PC-9 (cell line): Measurements from ENCODE around the gene ADAMTS2. TPM values are rescaled to one million over a fixed set of nuclear protein-coding genes. Genes with fewer than 3 reads are reported as not detected.

ENCODE experiments used
- BruUV-seq: library from RNA; stranded (reverse); fragments of 400-500 nt; replicated peaks from 2 replicates; lab custom pipeline; 2021; lab: Mats Ljungman, UMichigan
- CTCF ChIA-PET: fragments of 300-600 bp; sonication (Branson Sonifier 250); formaldehyde crosslinking; loops from one replicate; lab custom pipeline; 2022; ENCODE audit warnings: antibody characterized with exemption; lab: Charles Lee
- POLR2A ChIA-PET: fragments of 300-600 bp; sonication (Branson Sonifier 250); formaldehyde crosslinking; loops from one replicate; lab custom pipeline; 2022; ENCODE audit warnings: antibody characterized with exemption; ENCODE audit not compliant: unreplicated experiment; lab: Charles Lee
- DNase-seq, 2 experiments: peaks; one replicate each; pipeline versions ENCODE4 v3.0.0 to v3.0.0-alpha.2; 2015 to 2022; ENCODE audit warnings: mixed read lengths in 1 of 2
- H2AFZ ChIP-seq: fragments of 200-600 bp; sonication (generic); 2 replicates; pipeline ENCODE4 v1.8.1; 2017; ENCODE audit warnings: antibody characterized with exemption
- H3F3A ChIP-seq: fragments of 200-600 bp; sonication (generic); 2 replicates; pipeline ENCODE4 v1.8.1; 2017; ENCODE audit warnings: antibody characterized with exemption, mild to moderate bottlenecking, low read depth; ENCODE audit not compliant: insufficient read depth
- H3K27ac ChIP-seq: fragments of 200-600 bp; sonication (generic); 2 replicates; pipeline ENCODE4 v1.6.1; 2016; ENCODE audit warnings: mixed run types
- H3K27me3 ChIP-seq: fragments of 200-600 bp; sonication (generic); 2 replicates; pipeline ENCODE4 v1.6.1; 2016; ENCODE audit warnings: low read depth, mixed run types; ENCODE audit not compliant: insufficient read depth
- H3K36me3 ChIP-seq: fragments of 200-600 bp; sonication (generic); 2 replicates; pipeline ENCODE4 v1.6.1; 2016; ENCODE audit warnings: low read depth, mixed run types
- H3K4me1 ChIP-seq: fragments of 200-600 bp; sonication (generic); replicated peaks from 2 replicates; pipeline ENCODE4 v1.6.1; 2016; ENCODE audit warnings: mixed run types; ENCODE audit not compliant: insufficient read depth
- H3K4me2 ChIP-seq: fragments of 200-600 bp; sonication (generic); 2 replicates; pipeline ENCODE4 v1.6.1; 2017; ENCODE audit warnings: mixed run types
- H3K4me3 ChIP-seq: fragments of 200-600 bp; sonication (generic); 2 replicates; pipeline ENCODE4 v1.6.1; 2016; ENCODE audit warnings: mixed run types
- H3K79me2 ChIP-seq: fragments of 200-600 bp; sonication (generic); 2 replicates; pipeline ENCODE4 v1.6.1; 2017; ENCODE audit warnings: low read depth, mixed run types
- H3K9me2 ChIP-seq: fragments of 200-600 bp; sonication (generic); 2 replicates; pipeline ENCODE4 v1.8.1; 2017; ENCODE audit warnings: mild to moderate bottlenecking; ENCODE audit not compliant: insufficient read depth
- H3K9me3 ChIP-seq: fragments of 200-600 bp; sonication (generic); 2 replicates; pipeline ENCODE4 v1.8.1; 2016; ENCODE audit warnings: low read depth; ENCODE audit not compliant: insufficient read depth
- H4K20me1 ChIP-seq: fragments of 200-600 bp; sonication (generic); 2 replicates; pipeline ENCODE4 v1.8.1; 2017; ENCODE audit not compliant: insufficient read depth
- CTCF ChIP-seq: fragments of 200-600 bp; sonication (generic); conservative IDR thresholded peaks from 2 replicates; pipeline ENCODE4 v1.6.1; 2017; ENCODE audit warnings: mixed run types, antibody characterized with exemption, mild to moderate bottlenecking, moderate library complexity
- EZH2 ChIP-seq: fragments of 200-600 bp; sonication (generic); IDR thresholded peaks from 2 replicates; pipeline ENCODE4 v1.8.0; 2017; ENCODE audit warnings: antibody characterized with exemption, low read depth
- intact Hi-C: fragments of 100-400 bp; cut with micrococcal nuclease; formaldehyde crosslinking; loops from one replicate; pipeline ENCODE4 v1.10.0; 2022; ENCODE audit not compliant: unreplicated experiment
- total RNA-seq: library from RNA; stranded (reverse); gene quantifications from 2 replicates; pipeline ENCODE4 v1.2.3, GENCODE V29; 2021

ADAMTS2 gene
- total RNA-seq, 1 experiment from 2014 or later, result not detected

GRCh38 chr5:179332741-179333290 lies 12.4 kb downstream of the ADAMTS2 start:
- no peak for DNase-seq
- no peak overlapping the region for H2AFZ ChIP-seq
- no peaks in the 10 kb centered on the region for H3K36me3 ChIP-seq
- no peaks in the 10 kb centered on the region for H4K20me1 ChIP-seq
- no peaks in the 10 kb centered on the region for H3F3A ChIP-seq
- no peak overlapping the region for H3K4me2 ChIP-seq
- TF ChIP-seq EZH2 (no peak), CTCF (no peak)
- no peaks in the 10 kb centered on the region for H3K79me2 ChIP-seq
- no peaks in the 10 kb centered on the region for H3K9me3 ChIP-seq
- no peaks in the 10 kb centered on the region for H3K4me1 ChIP-seq
- H3K9me2 ChIP-seq, result no peaks in the 10 kb centered on the region
- CTCF ChIA-PET, result no interaction called here
- POLR2A ChIA-PET, result no interaction called here
- peaks cover 90% of the 10 kb centered on the region for H3K27me3 ChIP-seq
- no peak overlapping the region for H3K4me3 ChIP-seq
- H3K27ac ChIP-seq, result no peak overlapping the region
- no TSS peak for BruUV-seq
- intact Hi-C loops, result no loop called here

GRCh38 chr5:179331591-179332375 lies 13.5 kb downstream of the ADAMTS2 start:
- Histone ChIP-seq H3K27me3 (peaks cover 90% of the 10 kb centered on the region), H3K9me2 (no peaks in the 10 kb centered on the region), H3F3A (no peaks in the 10 kb centered on the region), H3K36me3 (no peaks in the 10 kb centered on the region), H3K79me2 (no peaks in the 10 kb centered on the region), H3K4me3 (no peak overlapping the region), H2AFZ (no peak overlapping the region), H4K20me1 (no peaks in the 10 kb centered on the region), H3K9me3 (no peaks in the 10 kb centered on the region), H3K27ac (no peak overlapping the region), H3K4me2 (no peak overlapping the region), H3K4me1 (no peaks in the 10 kb centered on the region)
- POLR2A ChIA-PET, result no interaction called here
- no TSS peak for BruUV-seq
- CTCF ChIA-PET, result no interaction called here
- TF ChIP-seq CTCF (no peak), EZH2 (no peak)
- intact Hi-C loops, result no loop called here
- no peak for DNase-seq

DNA sequence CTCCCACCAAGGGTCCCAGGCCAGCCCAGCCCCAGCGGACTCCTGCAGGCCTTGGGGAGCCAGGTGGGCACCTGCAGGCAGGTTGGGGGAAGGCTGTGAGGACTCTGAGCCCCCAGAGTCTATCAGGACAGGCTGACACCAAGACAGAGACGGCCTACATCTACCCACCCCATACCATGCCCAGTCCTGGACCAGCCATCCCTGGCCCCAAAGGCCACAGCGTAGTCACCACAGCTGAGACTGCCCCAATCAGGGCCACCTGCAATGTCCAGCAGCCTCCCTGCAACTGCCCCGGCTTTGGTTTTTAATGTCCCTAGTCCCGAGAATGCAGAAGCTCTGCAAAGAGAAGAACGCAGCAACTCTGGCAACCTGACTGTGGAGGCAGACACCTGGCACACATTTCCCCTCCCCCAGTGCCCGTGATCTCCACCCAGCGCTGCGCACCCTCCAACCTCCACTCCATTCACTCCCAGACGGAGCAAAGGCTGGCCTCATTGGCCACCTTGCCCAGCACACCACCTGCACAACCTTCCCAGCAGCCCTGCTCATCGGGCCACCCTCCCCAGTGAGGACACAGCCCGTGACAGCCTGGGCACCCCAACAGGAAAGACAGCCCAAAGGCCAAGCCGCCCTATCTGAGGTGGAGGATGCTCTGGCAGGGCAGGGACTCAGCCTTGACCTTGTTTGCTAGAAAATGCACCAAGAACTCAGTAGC lies 14.9 kb downstream of the ADAMTS2 start:
- H3K27me3 ChIP-seq, result peaks cover 87% of the 10 kb centered on the region
- BruUV-seq, result no TSS peak
- H4K20me1 ChIP-seq, result no peaks in the 10 kb centered on the region
- CTCF ChIA-PET, result no interaction called here
- no peak overlapping the region for H2AFZ ChIP-seq
- TF ChIP-seq EZH2, result no peak
- TF ChIP-seq CTCF, result no peak
- POLR2A ChIA-PET, result interaction anchor here (0.5 kb wide), 1 partner anchor 211 kb away, joined by 3 read pairs; no protein-coding TSS in a partner anchor
- no peaks in the 10 kb centered on the region for H3K9me2 ChIP-seq
- H3K79me2 ChIP-seq, result no peaks in the 10 kb centered on the region
- H3K4me3 ChIP-seq, result no peak overlapping the region
- intact Hi-C loops, result no loop called here
- H3K36me3 ChIP-seq, result no peaks in the 10 kb centered on the region
- no peak overlapping the region for H3K27ac ChIP-seq
- no peaks in the 10 kb centered on the region for H3K4me1 ChIP-seq
- no peak overlapping the region for H3K4me2 ChIP-seq
- H3K9me3 ChIP-seq, result no peaks in the 10 kb centered on the region
- no peak for DNase-seq
- H3F3A ChIP-seq, result no peaks in the 10 kb centered on the region
